ENCODE data around the gene RETREG1.

Gene RETREG1

DNA sequence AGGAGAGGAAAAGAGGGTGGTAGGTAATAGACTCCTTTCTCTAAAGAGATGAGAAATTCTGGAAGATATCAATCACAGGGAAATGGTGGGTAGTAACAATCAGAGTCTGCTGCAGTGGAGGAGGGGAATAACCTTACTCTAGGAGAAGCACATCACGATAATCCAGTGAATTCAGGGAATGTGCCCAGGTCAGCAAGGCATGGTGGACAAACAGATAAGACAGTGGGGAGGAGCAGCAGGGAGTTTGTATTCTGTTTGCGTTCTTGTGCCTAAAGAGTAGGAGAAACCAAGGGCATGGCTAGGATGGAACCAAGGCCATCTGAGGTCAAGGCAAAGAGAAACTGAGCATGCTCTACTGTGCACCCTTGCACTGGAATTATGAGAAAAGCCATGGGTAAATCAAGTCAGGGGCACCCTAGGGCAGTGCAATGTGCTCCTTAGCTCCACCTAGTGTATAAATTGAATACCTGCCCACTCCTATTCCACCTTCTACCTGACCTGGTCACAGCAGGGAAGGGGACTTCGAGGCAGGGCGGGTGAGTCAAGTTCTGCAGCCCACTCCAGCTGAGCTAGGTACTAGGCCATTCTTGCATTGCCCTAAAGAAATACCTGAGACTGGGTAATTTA is 31.6 kb downstream of the RETREG1 start:
- no peak for DNase-seq (ENCODE audit: low spot score)

- no peak for DNase-seq (ENCODE audit: low spot score)
Measured at GRCh38 chr5:16582081-16582480, 34.7 kb downstream of the RETREG1 start.

DNA sequence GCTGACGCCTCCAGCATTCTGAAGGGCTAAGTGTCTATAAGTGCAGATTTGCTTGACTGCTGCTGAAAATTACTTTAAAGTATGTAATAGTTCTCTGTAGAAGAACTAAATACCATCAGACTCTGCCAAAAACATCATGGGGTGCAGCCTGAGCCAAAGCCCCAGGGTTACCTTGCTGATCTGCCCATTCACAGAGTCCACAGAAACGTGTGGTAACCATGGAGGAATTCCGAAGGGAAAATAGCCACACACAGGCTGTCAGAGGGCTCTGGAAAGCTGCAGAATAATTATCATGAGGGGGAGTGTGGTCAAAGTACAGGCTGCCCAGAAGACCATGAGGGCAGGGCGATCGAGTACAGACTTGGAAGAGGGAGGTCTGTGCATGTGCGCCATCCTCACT is 36.4 kb downstream of the RETREG1 start:
- DNase-seq (ENCODE audit: low spot score): no peak

DNA sequence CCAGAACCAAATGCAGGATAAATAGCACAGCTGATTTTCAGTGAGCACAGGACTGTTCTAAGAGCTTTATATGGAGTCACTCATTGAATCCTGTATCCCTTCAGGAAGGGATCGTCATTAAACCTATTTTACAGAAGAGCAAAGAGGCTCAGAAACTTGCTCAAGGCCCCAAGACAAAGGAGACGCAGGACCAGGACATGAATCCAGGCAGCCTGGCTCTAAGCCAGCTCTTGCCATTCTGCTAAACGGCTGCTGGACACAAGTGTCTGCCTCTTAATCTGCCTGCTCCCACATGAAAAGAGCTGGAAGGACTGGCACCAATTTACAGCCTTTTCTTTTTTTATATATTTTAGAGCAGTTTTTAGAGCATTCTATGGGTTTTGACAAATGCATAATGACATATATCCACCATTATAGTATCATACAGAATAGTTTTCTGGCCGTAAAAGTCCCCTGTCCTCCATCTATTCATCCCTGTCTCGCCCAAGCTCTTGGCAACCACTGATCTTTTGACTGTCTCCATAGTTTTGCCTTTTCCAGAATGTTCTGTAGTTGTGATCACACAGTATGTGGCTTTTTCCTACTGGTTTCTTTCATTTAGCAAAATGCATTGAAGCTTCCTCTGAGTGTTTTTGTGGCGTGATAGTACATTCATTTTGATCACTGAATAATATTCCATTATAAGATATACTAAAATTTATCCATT is 37.5 kb downstream of the RETREG1 start:
- DNase-seq (ENCODE audit: low spot score): no peak

- no peak for DNase-seq (ENCODE audit: low spot score)
Measured at GRCh38 chr5:16578474-16578883, 38.3 kb downstream of the RETREG1 start.

- DNase-seq (ENCODE audit: low spot score): no peak
Measured at GRCh38 chr5:16577677-16578076, 39.1 kb downstream of the RETREG1 start.

DNA sequence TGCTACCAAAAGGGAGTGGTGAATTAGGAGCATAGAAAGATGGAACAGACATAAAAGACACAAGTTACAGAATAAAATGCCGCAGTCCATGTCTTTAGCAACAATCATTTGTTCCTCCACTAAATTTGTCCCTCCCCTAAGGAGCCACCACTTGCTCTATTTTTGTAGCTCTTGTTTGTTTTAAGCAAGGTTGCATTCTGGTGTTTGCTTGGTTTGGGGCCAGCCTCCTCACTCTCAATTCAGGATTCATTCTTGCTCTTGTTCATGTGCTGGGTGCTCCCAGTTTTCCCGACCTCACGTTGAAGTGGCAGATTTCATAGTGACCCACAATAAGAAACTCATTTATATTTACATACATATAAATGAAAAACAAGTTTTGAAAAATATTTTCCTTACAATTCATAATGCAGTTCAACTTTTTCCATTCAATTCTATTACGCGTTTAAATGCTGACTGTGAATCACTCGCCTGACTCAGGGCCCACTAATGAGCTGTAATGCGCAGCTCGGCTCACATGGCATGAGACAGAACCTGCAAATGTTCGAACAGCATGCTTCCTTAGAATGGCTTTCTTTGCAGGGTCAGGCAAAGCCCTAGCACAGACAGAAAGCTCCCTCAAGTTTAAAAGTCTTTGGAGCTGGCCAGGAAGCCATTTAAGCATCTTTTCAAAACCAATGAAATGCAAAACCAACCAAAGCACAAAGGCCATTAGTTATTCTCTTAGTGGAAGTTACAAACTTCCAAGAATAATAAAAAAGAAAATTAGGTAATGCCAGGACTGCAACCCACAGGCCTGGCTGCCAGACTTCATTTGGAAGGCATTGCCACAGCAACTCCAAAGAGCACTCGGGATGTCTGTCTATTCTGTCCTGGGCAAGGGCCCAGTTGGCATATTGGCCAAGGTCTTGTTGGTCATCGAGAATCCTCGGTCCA is 41.7 kb downstream of the RETREG1 start:
- DNase-seq (ENCODE audit: low spot score): no peak

DNA sequence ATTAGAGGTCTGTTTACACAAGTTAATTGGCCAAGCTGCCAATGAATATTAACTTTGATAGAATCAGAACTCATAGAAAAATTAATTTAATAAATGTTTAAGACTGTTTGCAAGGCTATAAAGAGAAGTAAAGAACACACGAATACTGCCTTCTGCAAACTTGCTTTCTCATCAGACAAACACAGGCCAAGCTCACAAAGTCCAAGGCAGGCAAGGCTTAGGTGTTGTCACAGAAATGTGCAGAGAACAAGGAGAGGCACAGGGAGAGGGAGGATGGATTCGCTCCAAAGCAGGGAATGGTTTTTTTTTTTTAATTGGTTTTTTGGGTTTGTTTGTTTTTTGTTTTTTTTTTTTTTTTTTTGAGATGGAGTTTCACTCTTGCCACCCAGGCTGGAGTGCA is 43.4 kb downstream of the RETREG1 start:
- DNase-seq (ENCODE audit: low spot score): no peak

GRCh38 chr5:16572289-16573015 is 44.3 kb downstream of the RETREG1 start:
- no peak for DNase-seq (ENCODE audit: low spot score)

- no peak for DNase-seq (ENCODE audit: low spot score)
Measured at GRCh38 chr5:16571016-16571415, 45.8 kb downstream of the RETREG1 start.

DNA sequence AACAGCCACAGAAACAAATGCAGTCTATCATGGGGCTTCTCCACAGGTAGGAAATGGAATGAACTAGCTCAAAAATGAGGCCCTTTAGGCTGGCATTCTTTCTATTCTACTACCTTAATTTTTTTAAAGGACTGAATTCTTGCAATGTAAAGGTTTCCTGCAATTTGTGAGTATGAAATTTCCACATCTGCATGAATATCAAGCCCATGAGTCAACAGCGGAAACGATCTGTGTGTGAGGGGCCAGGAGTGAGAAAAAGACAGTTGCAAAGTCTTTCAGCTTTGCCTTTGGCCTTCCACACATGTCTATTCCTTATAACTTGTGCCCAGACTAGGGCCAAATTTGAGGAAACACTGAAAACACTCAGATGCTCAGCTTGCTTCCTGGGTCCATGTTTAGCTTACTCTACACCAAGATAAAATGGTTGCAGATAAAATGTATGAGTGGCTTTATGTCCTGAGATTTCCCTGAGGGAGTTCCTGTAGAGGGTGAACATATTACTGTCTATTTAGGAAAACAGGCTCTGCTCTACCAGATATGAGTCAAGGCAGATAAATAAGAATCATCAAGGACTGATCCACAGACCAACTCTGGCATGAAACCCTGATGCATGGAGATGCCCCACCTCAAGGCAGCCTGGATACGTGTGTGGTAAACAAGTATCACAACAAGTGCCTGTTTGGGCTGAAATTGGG is 46.5 kb downstream of the RETREG1 start:
- no peak for DNase-seq (ENCODE audit: low spot score)

GRCh38 chr5:16568875-16569580 is 47.8 kb downstream of the RETREG1 start:
- no peak for DNase-seq (ENCODE audit: low spot score)

DNA sequence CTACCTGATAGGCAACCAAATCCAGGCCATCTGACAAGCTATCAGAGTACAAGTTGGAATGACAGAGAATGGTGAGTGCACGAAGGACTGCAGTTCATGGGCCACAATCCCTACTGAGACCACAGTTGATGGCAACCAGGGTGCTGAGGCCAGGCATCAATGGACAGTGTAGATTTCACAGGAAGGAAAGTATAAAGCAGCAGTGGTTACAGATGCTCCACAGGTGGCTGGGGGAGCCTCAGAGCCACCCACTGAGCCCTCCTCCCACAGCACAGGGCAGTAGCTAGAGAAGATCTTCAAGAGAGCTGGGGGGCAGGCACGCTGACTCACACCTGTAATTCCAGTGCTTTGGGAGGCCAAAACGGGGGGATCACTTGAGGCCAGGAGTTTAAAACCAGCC is 49.4 kb downstream of the RETREG1 start:
- no peak for DNase-seq (ENCODE audit: low spot score)

- DNase-seq (ENCODE audit: low spot score): no peak
Measured at GRCh38 chr5:16565118-16565517, 51.7 kb downstream of the RETREG1 start.

GRCh38 chr5:16564248-16564867 is 52.4 kb downstream of the RETREG1 start:
- no peak for DNase-seq (ENCODE audit: low spot score)

DNA sequence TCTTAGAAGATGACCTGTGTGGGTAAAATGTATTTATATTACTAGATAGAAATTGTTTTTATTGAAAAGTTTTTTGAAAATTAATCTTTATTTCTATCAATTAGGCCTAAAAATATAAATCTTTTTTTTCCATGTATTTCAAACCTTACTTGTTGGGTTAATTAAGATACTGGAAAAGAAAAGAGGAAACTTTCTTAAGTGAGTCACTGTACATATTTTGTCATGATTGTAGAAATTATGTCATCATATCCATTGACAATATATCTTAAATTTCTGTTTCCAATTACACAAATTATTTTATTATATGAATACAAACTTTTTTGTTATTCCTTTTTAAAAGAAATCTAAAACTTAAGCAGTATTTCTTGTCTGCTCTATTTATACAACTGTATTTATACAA is 53.1 kb downstream of the RETREG1 start:
- DNase-seq (ENCODE audit: low spot score): no peak

DNA sequence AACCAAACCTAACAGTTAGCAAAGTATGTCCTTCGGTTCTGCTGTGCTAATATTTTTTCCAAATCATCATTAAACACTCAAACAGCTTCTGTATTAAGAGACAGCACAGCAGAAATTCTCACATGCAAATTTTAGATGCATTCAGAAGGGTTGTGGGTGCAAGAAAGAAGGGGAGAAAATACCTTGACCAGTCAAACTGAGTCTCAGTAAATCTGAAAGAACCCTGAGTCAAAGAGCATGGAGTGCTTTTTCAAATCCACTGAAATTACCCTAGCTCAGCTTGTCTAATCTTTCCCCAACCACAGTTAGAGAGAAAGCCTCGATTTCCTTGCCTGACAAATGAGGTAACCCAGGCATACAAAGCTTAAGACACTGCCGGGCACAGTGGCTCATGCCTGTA is 55.1 kb downstream of the RETREG1 start:
- DNase-seq (ENCODE audit: low spot score): no peak

GRCh38 chr5:16559702-16560101 is 57.1 kb downstream of the RETREG1 start:
- no peak for DNase-seq (ENCODE audit: low spot score)

DNA sequence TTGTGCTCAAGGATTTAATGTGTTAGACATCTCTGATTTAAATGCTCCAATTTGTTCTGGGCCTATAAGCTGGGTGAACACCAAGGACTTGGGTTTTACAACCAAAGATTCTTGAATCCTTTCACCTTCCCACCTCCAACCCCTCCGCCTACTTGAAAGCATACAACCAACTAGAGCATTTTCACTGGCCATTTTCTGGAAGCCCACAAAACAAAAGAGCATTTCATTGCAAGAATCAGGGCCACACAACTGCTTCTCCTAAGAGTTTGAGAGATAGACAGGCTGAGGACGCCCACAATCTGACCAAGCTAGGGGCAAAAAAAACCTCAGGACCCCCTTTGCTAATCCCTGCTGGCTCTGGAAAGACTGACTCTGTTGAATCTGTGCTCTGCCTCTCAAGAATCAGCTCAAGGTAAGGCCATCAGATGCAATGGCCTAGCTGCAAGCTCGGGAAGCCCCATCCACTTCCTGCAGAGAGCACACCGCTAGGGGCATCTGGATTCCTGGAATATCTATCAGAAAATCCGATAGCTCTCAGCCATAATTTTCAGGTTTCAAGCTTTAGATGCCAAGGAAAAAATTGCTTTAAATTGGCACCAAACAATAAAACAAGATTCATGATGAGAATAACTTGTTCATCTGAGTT is 57.7 kb downstream of the RETREG1 start:
- DNase-seq (ENCODE audit: low spot score): no peak

GRCh38 chr5:16557477-16557876 is 59.3 kb downstream of the RETREG1 start:
- DNase-seq (ENCODE audit: low spot score): no peak
